ENCODE measurements around the gene ZMIZ1.
A peak's percentile ranks its signal among the peaks of the same experiment; 100 is the strongest.
"Not testable (repeated sequence)": the region's sequence is repeated elsewhere in the genome, so short reads cannot be mapped to it uniquely, and the experiment has no call there.

The ZMIZ1 gene

DNA sequence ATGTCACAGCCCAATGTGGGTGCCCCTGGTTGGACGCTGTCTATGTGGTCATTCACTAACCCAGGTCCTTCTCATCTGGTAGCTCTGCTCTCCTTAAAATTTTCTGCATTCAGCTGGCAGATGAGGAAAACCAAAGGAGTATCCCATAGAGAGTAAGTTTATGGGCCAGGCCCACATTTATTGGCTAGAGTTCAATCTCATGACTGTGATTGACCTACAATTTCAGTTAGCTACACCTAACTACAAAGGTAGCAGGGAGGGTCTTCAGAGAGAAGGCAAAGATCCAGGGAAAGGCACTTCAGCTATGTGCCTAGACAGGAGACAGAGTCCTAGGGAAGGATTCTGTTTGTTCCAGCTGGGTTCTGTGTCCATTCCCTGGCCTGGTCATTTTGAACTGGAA, 254.8 kb downstream of the ZMIZ1 start:
- DNase-seq (ENCODE audit: low read depth in 2 of 2): no peak

DNA sequence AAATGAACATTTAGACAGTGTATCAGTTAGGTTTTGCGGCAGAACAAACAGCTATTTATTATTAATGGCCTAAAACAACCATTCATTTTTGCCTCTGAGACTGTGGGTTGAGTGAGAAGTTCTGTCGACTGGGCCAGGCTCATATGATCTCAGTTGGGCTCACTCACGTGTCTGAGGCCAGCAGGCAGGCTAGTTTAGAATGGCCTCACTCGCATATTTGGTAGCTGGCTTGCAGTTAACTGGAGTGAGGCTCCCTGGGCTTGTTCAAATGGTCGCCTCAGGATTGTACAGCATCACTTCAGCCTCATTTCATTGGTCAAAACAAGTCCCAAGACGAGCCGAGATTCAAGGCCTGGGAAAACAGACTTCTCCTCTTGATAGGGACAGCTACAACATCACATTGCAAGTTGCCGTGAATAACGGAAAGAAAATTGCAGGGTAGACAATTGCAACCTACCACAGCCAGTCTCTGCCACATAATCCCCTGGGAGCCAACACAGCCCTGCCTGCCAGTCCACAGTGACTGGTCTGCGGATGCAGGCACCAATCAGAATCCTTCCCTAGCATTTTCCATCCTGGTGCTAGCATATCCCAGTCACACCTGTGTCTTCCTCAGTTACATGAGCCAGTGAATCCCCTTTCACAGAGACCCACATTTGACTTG, 255.4 kb downstream of the ZMIZ1 start:
- DNase-seq (ENCODE audit: low read depth in 2 of 2): no peak

- no peak for DNase-seq (ENCODE audit: low read depth in 2 of 2)
Measured at GRCh38 chr10:79326361-79327089, 257.8 kb downstream of the ZMIZ1 start.

GRCh38 chr10:79327090-79327457, 258.3 kb downstream of the ZMIZ1 start:
- DNase-seq (ENCODE audit: low read depth in 2 of 2): no peak

DNA sequence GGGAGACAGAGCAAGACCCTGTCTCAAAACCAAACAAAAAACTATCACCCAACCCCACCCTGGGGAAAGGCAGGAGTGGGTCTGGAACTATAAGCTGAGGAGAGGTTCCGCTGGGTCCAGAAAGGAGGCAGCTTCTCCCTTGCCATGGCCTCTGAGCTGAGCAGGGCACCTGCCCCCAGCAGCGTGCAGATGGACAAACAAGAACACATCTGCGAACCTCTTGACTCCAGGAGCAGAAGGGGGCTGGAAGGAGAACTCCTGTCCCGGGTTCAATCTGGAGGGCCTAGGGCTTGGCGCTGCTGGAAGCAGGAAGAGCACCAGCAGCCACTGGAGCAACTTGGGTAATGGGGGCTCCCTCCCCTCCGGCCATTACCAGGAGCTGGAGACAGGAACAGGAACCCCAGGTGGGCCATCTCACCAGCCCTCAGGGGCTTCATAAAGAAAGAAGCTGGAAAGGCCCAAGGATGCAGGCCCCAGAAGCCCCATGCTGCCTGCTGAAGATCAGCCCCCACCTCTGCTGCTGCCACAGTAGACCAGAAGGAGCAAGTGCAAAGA, 259.5 kb downstream of the ZMIZ1 start:
- no peak for DNase-seq (ENCODE audit: low read depth in 2 of 2)

DNA sequence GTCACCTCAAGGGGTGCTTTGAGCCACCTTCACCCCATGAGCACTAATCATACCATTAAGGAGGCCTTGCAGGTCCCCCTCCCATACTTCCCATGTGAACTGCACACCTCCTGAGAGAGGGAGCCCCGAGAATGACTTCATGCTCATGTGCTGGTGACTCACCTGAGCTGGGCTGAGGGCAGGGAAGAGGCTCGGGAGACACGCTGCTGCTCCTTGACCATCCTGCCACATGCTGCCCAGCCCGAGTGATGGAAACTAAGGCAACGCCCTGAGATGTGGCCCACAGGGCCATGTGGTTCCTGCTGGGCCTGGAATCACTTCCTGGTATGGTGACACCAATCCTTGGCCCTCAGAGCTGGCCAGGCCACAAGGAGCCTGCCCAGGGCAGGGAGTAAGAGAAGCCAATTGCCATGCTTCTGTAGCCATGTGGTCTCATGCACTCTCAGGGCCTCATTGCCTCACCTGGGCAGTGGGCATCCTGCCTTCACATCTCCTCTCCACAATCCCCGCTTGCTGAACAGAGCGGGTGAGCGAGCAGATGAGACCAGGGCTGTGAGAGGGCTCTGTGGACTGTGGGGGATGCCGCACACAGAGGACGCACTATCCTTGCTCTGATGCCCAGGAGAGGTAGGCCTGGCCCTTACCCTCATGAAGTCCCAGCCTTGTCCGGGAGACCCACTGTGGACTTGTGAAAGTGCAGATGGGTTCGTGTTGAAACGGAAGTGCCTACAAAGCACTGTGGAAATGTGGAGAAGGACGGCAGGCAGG, 260.2 kb downstream of the ZMIZ1 start:
- no peak for DNase-seq (ENCODE audit: low read depth in 2 of 2)

DNA sequence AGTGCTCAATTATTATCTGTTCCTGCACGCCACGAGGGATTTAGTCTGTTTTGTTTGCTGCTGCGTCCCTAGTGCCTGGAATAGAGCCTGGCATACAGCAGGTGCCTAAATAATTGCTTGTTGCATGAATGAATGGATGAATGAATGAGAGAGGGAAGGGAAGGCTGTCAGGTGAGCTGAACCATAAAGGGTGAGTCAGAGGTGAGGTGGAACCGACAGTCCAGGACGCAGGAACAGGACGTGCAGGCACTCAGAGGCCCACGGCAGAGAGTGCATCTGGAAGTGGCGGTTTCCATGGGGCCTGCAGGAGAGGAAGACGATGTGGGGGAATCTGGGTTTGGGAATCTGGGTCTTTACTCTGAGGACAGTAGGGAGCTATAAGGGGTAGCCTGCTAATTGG, 260.8 kb downstream of the ZMIZ1 start:
- no peak for DNase-seq (ENCODE audit: low read depth in 2 of 2)

DNA sequence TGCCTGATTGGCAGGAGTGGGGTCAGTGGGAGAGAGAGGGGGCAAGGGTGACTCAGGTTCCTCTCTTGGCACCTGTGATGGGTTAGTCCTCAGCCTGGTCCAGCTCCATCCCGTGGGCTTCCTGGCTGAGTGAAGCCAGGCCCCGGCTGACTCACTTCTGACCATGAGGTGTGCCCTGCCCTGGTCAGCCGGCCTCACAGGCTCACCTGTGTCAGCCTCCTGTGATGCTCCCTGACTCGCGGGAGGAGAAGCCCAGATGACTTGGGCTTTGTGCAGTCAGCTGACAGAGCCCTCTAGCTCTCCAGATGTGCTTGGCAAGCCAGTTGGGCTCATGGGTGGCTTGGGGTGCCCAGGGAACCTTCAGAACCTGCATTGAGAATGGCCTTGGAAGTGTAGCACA, 262.5 kb downstream of the ZMIZ1 start:
- no peak for DNase-seq (ENCODE audit: low read depth in 2 of 2)

GRCh38 chr10:79331709-79332108, 262.9 kb downstream of the ZMIZ1 start:
- DNase-seq (ENCODE audit: low read depth in 2 of 2): peak; percentile 18 to 48

GRCh38 chr10:79332610-79333315, 264.0 kb downstream of the ZMIZ1 start:
- DNase-seq (ENCODE audit: low read depth in 2 of 2): not testable (repeated sequence)

DNA sequence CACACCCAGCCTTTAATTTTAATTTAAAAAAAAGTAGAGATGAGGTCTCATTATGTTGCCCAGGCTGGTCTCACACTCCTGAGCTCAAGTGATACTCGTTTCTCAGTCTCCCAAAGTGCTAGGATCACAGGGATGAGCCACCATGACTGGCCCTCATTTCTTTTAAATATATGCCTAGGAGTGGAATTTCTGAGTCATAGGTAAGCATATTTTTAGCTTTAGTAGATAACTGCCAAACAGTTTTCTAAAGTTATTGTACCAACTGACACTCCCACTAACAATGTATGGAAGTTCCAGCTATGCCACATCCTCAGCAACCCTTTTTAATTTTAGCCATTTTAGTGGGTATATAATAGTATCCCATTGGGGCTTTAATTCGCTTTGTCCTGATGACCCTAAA, 264.7 kb downstream of the ZMIZ1 start:
- no peak for DNase-seq (ENCODE audit: low read depth in 2 of 2)

DNA sequence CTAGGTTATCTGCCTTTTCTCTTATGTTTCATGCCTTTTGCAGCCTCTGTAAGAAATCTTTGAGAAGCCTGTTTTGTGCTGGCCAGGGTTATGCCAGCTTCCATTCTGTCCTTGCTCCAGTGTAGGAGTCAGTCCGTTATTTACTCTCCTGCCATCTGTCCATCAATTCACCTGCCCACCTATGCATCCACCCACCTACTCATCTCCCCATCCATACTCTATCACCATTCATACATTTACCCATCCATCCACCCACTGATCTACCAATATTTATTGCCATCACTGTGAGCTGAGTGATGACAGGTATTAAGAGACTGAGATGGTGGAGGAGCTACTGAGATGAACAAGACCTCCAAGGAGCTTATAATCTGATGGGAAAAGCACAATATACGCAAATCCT, 265.8 kb downstream of the ZMIZ1 start:
- no peak for DNase-seq (ENCODE audit: low read depth in 2 of 2)

DNA sequence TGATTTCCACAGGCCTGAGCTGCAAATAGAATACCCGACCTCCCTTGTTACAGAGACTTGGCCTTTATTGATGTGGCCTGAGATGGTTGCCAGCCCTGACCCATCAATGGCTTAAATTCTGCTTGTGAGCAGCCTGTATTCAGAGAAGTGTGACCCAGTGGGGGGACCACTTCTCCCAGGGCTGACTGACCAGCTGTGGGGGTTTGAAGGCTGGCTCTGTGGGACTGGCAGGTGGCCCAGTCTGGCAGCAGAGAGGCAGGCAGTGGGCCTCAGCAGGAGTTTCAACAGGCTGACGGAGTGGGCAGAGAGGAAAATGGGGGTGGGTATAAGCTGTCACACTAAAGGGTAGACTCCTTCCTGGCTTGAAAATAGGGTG, 266.3 kb downstream of the ZMIZ1 start:
- DNase-seq (ENCODE audit: low read depth in 2 of 2): no peak

DNA sequence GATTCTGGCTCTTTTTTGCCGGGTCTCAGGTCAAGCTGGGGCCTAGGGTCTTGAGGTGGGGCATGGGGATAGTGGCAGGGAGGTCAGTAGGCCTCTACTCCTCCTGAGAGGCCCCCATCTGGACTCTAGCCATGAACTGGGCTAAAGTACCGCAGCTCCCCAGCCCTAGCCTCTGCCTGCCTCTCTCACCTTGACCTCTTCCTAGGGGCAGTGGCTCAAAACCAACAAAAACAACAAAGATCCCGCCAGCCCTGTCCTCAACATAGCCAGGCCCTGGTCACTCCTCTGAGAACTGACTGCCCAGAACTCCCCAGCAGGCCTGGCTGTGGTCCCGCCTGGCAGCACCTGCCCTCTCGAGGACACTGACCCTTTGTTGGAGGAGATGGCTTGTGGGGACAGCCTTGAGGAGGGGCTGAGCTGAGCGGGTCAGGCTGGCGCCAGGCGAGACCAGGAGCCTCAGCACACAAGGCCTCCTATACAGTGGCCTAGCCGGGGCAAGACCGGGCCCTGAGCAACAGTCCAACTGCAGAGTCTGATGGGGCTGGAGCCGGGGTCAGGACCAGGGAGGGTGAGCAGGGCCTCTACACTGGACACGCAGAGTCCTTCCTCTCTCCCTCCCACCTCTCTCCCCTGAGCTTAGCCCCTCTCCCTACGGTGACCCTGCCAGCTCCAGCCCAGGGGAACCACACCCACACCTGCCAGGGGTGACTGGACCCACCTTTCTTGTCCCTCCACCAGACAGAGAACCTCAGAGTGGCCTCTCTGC, 266.9 kb downstream of the ZMIZ1 start:
- DNase-seq (ENCODE audit: low read depth in 2 of 2): no peak

DNA sequence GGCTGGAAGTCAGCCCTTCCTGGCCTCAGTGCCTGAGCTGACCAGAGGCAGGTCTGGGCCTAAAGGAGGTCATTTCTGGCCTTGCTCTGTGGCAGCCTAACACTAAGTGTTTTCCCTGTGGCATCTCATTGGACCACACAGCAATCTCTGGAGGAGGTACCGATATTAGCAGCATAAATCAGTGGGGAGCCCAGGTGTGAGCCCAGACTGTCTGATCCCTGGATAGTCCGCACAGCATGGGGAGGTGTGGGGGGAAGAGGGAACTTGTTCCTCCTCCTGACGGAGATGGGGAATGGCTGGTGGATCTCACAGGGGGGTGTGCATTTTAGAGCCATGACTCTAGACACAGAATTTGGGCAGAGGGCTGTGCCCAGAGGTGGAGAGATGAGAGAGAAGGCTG, 267.5 kb downstream of the ZMIZ1 start:
- DNase-seq (ENCODE audit: low read depth in 2 of 2): no peak

GRCh38 chr10:79336739-79337138, 268.0 kb downstream of the ZMIZ1 start:
- no peak for DNase-seq (ENCODE audit: low read depth in 2 of 2)

DNA sequence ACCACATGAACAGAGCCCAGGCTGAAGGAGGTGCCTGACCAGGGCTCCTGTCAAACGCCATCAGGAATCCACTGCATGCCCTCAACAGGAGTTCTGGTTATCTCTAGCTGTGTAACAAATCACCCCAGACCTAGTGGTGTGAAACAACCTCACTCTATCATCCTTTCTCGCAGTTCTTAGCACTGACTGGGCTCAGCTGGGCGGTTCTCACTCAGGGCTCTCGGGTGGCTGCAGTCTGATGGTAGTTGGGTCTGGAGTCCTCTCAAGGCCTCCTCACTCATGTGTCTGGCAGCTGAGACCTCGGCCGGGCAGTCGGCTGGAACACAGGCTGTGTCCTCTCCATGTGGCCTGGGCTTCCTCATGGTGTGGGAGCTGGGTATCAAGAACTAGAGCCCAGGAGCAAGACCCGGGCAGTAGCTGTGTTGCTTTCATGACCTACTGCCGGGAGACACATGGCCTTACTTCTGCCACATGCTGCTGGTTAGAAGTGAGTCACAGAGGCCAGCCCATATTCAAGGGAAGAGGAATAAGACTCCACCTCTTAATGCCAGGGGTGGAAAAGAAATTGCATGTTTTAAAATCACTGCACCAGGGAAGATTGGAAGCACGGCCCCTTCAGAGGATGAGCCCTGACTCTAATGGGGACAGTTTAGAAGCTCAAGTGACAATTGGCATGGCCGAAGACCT, 269.2 kb downstream of the ZMIZ1 start:
- DNase-seq (ENCODE audit: low read depth in 2 of 2): not testable (repeated sequence)

GRCh38 chr10:79339266-79339665, 270.5 kb downstream of the ZMIZ1 start:
- DNase-seq (ENCODE audit: low read depth in 2 of 2): no peak

- no peak for DNase-seq (ENCODE audit: low read depth in 2 of 2)
Measured at GRCh38 chr10:79340646-79341244, 272.0 kb downstream of the ZMIZ1 start.

- no peak for DNase-seq (ENCODE audit: low read depth in 2 of 2)
Measured at GRCh38 chr10:79342295-79342761, 273.6 kb downstream of the ZMIZ1 start.

Data from stimulated activated CD8-positive, alpha-beta memory T cell treated with anti-CD3 and anti-CD28 coated beads, Interleukin-2, amount 100 ng/mL, for 1 hour (primary cell).